ENCODE measurements around the gene NET1.

NET1 gene

GRCh38 chr10:5503477-5503835, 91.1 kb downstream of the NET1 start:
- H3K36me3 ChIP-seq = no peaks in the 10 kb centered on the region
- no peaks in the 10 kb centered on the region for H3K9me3 ChIP-seq (replicated peaks in 1 of 11)
- H3K9ac ChIP-seq = no peak overlapping the region
- no peak for TF ChIP-seq Cebpa-rat (IDR thresholded peaks at IDR 0.05)
- peaks cover 8 to 18% (median 10%) of the 10 kb centered on the region in 10 experiments; a peak in 17 of 20 replicates for H3K4me1 ChIP-seq
- H3K4me2 ChIP-seq = no peak overlapping the region
- H3K4me3 ChIP-seq = no peak overlapping the region
- H3K27me3 ChIP-seq = no peaks in the 10 kb centered on the region
- no peaks in the 10 kb centered on the region; a peak in 1 of 22 replicates for H4K20me1 ChIP-seq
- no peak overlapping the region for H3K27ac ChIP-seq

GRCh38 chr10:5504146-5505072, 92.1 kb downstream of the NET1 start:
- H3K4me3 ChIP-seq = no peak overlapping the region
- no peaks in the 10 kb centered on the region; a peak in 1 of 22 replicates for H4K20me1 ChIP-seq
- no peak overlapping the region for H3K9ac ChIP-seq
- no peaks in the 10 kb centered on the region for H3K36me3 ChIP-seq
- no peak overlapping the region for H3K4me2 ChIP-seq
- H3K27ac ChIP-seq = no peak overlapping the region
- no peak for TF ChIP-seq Cebpa-rat (IDR thresholded peaks at IDR 0.05)
- H3K9me3 ChIP-seq (replicated peaks in 1 of 11) = no peaks in the 10 kb centered on the region
- H3K4me1 ChIP-seq = peaks cover 8 to 25% (median 11%) of the 10 kb centered on the region in 10 experiments; a peak in 17 of 20 replicates
- no peaks in the 10 kb centered on the region for H3K27me3 ChIP-seq

GRCh38 chr10:5506246-5506645, 93.9 kb downstream of the NET1 start:
- Histone ChIP-seq H3K9ac (no peak overlapping the region), H3K36me3 (no peaks in the 10 kb centered on the region), H3K4me2 (no peak overlapping the region), H3K27ac (no peak overlapping the region), H3K9me3 (replicated peaks in 1 of 11) (no peaks in the 10 kb centered on the region), H3K4me3 (no peak overlapping the region), H3K27me3 (no peaks in the 10 kb centered on the region), H4K20me1 (no peaks in the 10 kb centered on the region), H3K4me1 (peaks cover 8 to 19% (median 11%) of the 10 kb centered on the region in 10 experiments; a peak in 17 of 20 replicates)
- no peak for TF ChIP-seq Cebpa-rat (IDR thresholded peaks at IDR 0.05)

GRCh38 chr10:5506751-5507648, 94.6 kb downstream of the NET1 start:
- Histone ChIP-seq H3K27ac (no peak overlapping the region), H4K20me1 (no peaks in the 10 kb centered on the region), H3K9ac (no peak overlapping the region), H3K27me3 (no peaks in the 10 kb centered on the region), H3K4me3 (no peak overlapping the region), H3K9me3 (replicated peaks in 1 of 11) (no peaks in the 10 kb centered on the region), H3K4me2 (no peak overlapping the region), H3K36me3 (no peaks in the 10 kb centered on the region), H3K4me1 (peaks cover 6 to 17% (median 9%) of the 10 kb centered on the region in 10 experiments; a peak in 17 of 20 replicates)
- no peak for TF ChIP-seq Cebpa-rat (IDR thresholded peaks at IDR 0.05)

GRCh38 chr10:5507649-5508131, 95.3 kb downstream of the NET1 start:
- Histone ChIP-seq H3K36me3 (no peaks in the 10 kb centered on the region), H3K9me3 (replicated peaks in 1 of 11) (no peaks in the 10 kb centered on the region), H3K9ac (no peak overlapping the region), H3K27me3 (no peaks in the 10 kb centered on the region), H3K27ac (no peak overlapping the region), H3K4me1 (peaks cover 0 to 11% (median 2%) of the 10 kb centered on the region in 10 experiments; a peak in 10 of 20 replicates), H3K4me2 (no peak overlapping the region), H3K4me3 (no peak overlapping the region), H4K20me1 (no peaks in the 10 kb centered on the region)
- no peak for TF ChIP-seq Cebpa-rat (IDR thresholded peaks at IDR 0.05)

GRCh38 chr10:5508161-5508604, 95.8 kb downstream of the NET1 start:
- no peaks in the 10 kb centered on the region for H3K9me3 ChIP-seq (replicated peaks in 1 of 11)
- no peak overlapping the region for H3K4me3 ChIP-seq
- H3K9ac ChIP-seq = no peak overlapping the region
- peaks cover 0 to 8% (median 0%) of the 10 kb centered on the region in 10 experiments; a peak in 5 of 20 replicates for H3K4me1 ChIP-seq
- TF ChIP-seq Cebpa-rat (IDR thresholded peaks at IDR 0.05) = no peak
- no peaks in the 10 kb centered on the region for H3K27me3 ChIP-seq
- no peak overlapping the region for H3K27ac ChIP-seq
- no peaks in the 10 kb centered on the region for H3K36me3 ChIP-seq
- no peaks in the 10 kb centered on the region for H4K20me1 ChIP-seq
- H3K4me2 ChIP-seq = no peak overlapping the region
